HepG2 (cell line): ENCODE measurements around the gene CEP97. TPM values are rescaled to one million over a fixed set of nuclear protein-coding genes. Genes with fewer than 3 reads are reported as not detected.

Experiments used
- CERS6 ChIP-seq: sonication (generic); formaldehyde crosslinking; IDR thresholded peaks from 2 replicates; pipeline ENCODE4 v1.5.0; 2020; ENCODE audit warnings: missing genetic modification reagents
- FOXK2 ChIP-seq: fragments of 450-650 bp; IDR thresholded peaks from 2 replicates; pipeline ENCODE4 v1.6.1; 2016
- HIC2 ChIP-seq: sonication (generic); formaldehyde crosslinking; IDR thresholded peaks from 2 replicates; pipeline ENCODE4 v1.9.0; 2022; ENCODE audit warnings: low read depth, missing genetic modification reagents
- KAT8 ChIP-seq: IDR thresholded peaks from 2 replicates; pipeline ENCODE4 v1.6.1; 2016; ENCODE audit warnings: missing genetic modification reagents, missing compliant biosample characterization
- MTA3 ChIP-seq: sonication (generic); formaldehyde crosslinking; IDR thresholded peaks from 2 replicates; pipeline ENCODE4 v1.4.0; 2020; ENCODE audit warnings: missing genetic modification reagents
- NFKB2 ChIP-seq: sonication (generic); formaldehyde crosslinking; IDR thresholded peaks from 2 replicates; pipeline ENCODE4 v1.4.0; 2020; ENCODE audit warnings: missing genetic modification reagents, borderline replicate concordance
- NR2F1 ChIP-seq, 2 experiments: fragments of 450-650 bp in 1 of 2; formaldehyde crosslinking in 1 of 2; IDR thresholded peaks; 2 replicates each; pipeline versions ENCODE4 v1.5.0 to v1.6.1; 2016 to 2020; ENCODE audit warnings: mild to moderate bottlenecking in 1 of 2, missing compliant biosample characterization in 1 of 2, missing genetic modification reagents in 1 of 2, moderate library complexity in 1 of 2
- POGZ ChIP-seq: sonication (generic); formaldehyde crosslinking; IDR thresholded peaks from 2 replicates; pipeline ENCODE4 v1.4.0; 2020; ENCODE audit warnings: mild to moderate bottlenecking, missing genetic modification reagents
- PPARG ChIP-seq: conservative IDR thresholded peaks from 2 replicates; pipeline ENCODE4 v1.6.1; 2016; ENCODE audit warnings: missing biosample characterization, missing genetic modification reagents
- PTBP1 ChIP-seq: fragments of 200-400 bp; formaldehyde crosslinking; IDR thresholded peaks from 2 replicates; pipeline ENCODE4 v1.6.1; 2018; ENCODE audit warnings: low read length, low read depth; ENCODE audit not compliant: poor library complexity, severe bottlenecking
- SIN3B ChIP-seq: fragments of 150-350 bp; IDR thresholded peaks from 2 replicates; pipeline ENCODE4 v1.6.1; 2014; ENCODE audit warnings: low read length
- STAG1 ChIP-seq: sonication (generic); formaldehyde crosslinking; IDR thresholded peaks from 2 replicates; pipeline ENCODE4 v1.4.0; 2020; ENCODE audit warnings: missing genetic modification reagents
- ZBTB4 ChIP-seq: sonication (generic); formaldehyde crosslinking; IDR thresholded peaks from 2 replicates; pipeline ENCODE4 v1.4.0; 2020; ENCODE audit warnings: missing genetic modification reagents, mild to moderate bottlenecking, borderline replicate concordance
- ZNF180 ChIP-seq: sonication (generic); formaldehyde crosslinking; IDR thresholded peaks from 2 replicates; pipeline ENCODE4 v1.4.0; 2020; ENCODE audit warnings: low read depth, missing genetic modification reagents, borderline replicate concordance
- ZNF256 ChIP-seq: sonication (generic); formaldehyde crosslinking; conservative IDR thresholded peaks from 2 replicates; pipeline ENCODE4 v1.4.0; 2020; ENCODE audit warnings: missing genetic modification reagents
- ZNF564 ChIP-seq: sonication (generic); formaldehyde crosslinking; IDR thresholded peaks from 2 replicates; pipeline ENCODE4 v1.8.1; 2023; ENCODE audit warnings: mild to moderate bottlenecking, missing genetic modification reagents
- ZNF614 ChIP-seq: IDR thresholded peaks from 2 replicates; pipeline ENCODE4 v1.6.1; 2018; ENCODE audit warnings: missing biosample characterization, missing genetic modification reagents, inconsistent platforms, borderline replicate concordance
- ZNF670 ChIP-seq: sonication (generic); formaldehyde crosslinking; IDR thresholded peaks from 2 replicates; pipeline ENCODE4 v1.8.0; 2022; ENCODE audit warnings: mild to moderate bottlenecking, missing genetic modification reagents, borderline replicate concordance
- ZNF710 ChIP-seq: sonication (generic); formaldehyde crosslinking; IDR thresholded peaks from 2 replicates; pipeline ENCODE4 v1.5.0; 2020; ENCODE audit warnings: mild to moderate bottlenecking, missing genetic modification reagents, borderline replicate concordance
- ZNF768 ChIP-seq: sonication (generic); formaldehyde crosslinking; IDR thresholded peaks from 2 replicates; pipeline ENCODE4 v1.4.0; 2020; ENCODE audit warnings: missing genetic modification reagents
- ZNF878 ChIP-seq: sonication (generic); formaldehyde crosslinking; IDR thresholded peaks from 2 replicates; pipeline ENCODE4 v1.8.1; 2023; ENCODE audit warnings: mild to moderate bottlenecking, missing genetic modification reagents, moderate library complexity
- ZSCAN31 ChIP-seq: sonication (generic); formaldehyde crosslinking; IDR thresholded peaks from 2 replicates; pipeline ENCODE4 v1.5.0; 2020; ENCODE audit warnings: low read depth, mild to moderate bottlenecking, missing genetic modification reagents
- polyA plus RNA-seq, 8 experiments: library from polyadenylated mRNA; depleted of rRNA in 3 of 8; stranded (reverse) in 7 of 8; unstranded in 1 of 8; fragments of >200 nt; fragmentation: Illumina TruSeq in 4 of 8; extraction: Trizol in 4 of 8; gene quantifications; 2 replicates each; pipeline versions ENCODE4 v1.2.1 to v1.2.3, GENCODE V29; 2011 to 2016; ENCODE audit warnings: low read depth in 4 of 8, missing spikeins in 1 of 8, mixed read lengths in 1 of 8; ENCODE audit not compliant: insufficient read depth in 1 of 8
- total RNA-seq, 5 experiments: library from RNA; depleted of rRNA; stranded (reverse); fragments of >200 nt; fragmentation: Illumina TruSeq; extraction: Trizol; gene quantifications; 2 replicates each; pipeline ENCODE4 v1.2.3, GENCODE V29; 2016; ENCODE audit warnings: low read depth in 1 of 5

CEP97 gene
- total and polyA plus RNA-seq, 2 of the 13 experiments (the other 11 are each of a cell fraction or from before 2014, with no cell fraction given) = 0.99 to 6.5 TPM

- 0 out of 2 replicates have a peak, but pooled peaks have one; percentile 54 for TF ChIP-seq NFKB2 (CRISPR knock-in tag)
- TF ChIP-seq ZNF180 = no peak
- TF ChIP-seq PPARG (CRISPR knock-in tag) = 0 out of 2 replicates have a peak, but pooled peaks have one; percentile 16
- peak; percentile 47; the same call in 1 of the 2 replicates for TF ChIP-seq ZNF670
- peak; percentile 72; the same call in 1 of the 2 replicates for TF ChIP-seq SIN3B
- peak; percentile 50; the same call in 1 of the 2 replicates for TF ChIP-seq ZBTB4 (CRISPR knock-in tag)
- TF ChIP-seq MTA3 (CRISPR knock-in tag) = no peak
- 0 out of 2 replicates have a peak, but pooled peaks have one; percentile 41 for TF ChIP-seq ZNF564
- TF ChIP-seq FOXK2 = peak; percentile 29; the same call in 1 of the 2 replicates
- TF ChIP-seq ZNF878 (CRISPR knock-in tag) = no peak
- peak; percentile 34; the same call in 1 of the 2 replicates for TF ChIP-seq HIC2 (CRISPR knock-in tag)
- no peak for TF ChIP-seq ZNF710 (CRISPR knock-in tag)
- peak; percentile 21; the same call in 1 of the 2 replicates for TF ChIP-seq ZSCAN31
- TF ChIP-seq POGZ (CRISPR knock-in tag) = peak; percentile 89
- no peak for TF ChIP-seq ZNF256 (CRISPR knock-in tag)
- no peak for TF ChIP-seq ZNF614 (CRISPR knock-in tag)
- 0 out of 2 replicates have a peak, but pooled peaks have one; percentile 6 for TF ChIP-seq STAG1 (CRISPR knock-in tag)
- TF ChIP-seq CERS6 (CRISPR knock-in tag) = no peak
- TF ChIP-seq ZNF768 = peak; percentile 59
- no peak for TF ChIP-seq PTBP1
- peak; percentile 91 for TF ChIP-seq KAT8 (CRISPR knock-in tag)
- TF ChIP-seq NR2F1 (CRISPR knock-in tag; IDR thresholded peaks at IDR 0.05) = no peak
Observed at GRCh38 chr3:101676765-101677435, 47.5 kb upstream of the CEP97 start, which contains the start of gene ZBTB11 (continued).
